HFFc6 (cell line): Measurements from ENCODE around the gene EXOC3L2. TPM values are rescaled to one million over a fixed set of nuclear protein-coding genes. Genes with fewer than 3 reads are reported as not detected.

Experiments
- DNase-seq: peaks from one replicate; pipeline ENCODE4 v3.0.0-alpha.2; 2018
- H3K27ac Mint-ChIP-seq: 2 replicates; pipeline ENCODE4 v1.8.0; 2020; ENCODE audit warnings: mild to moderate bottlenecking, mixed read lengths
- H3K27me3 Mint-ChIP-seq: 2 replicates; pipeline ENCODE4 v1.8.0; 2021; ENCODE audit warnings: mild to moderate bottlenecking, moderate library complexity, mixed read lengths; ENCODE audit not compliant: insufficient read depth
- H3K36me3 Mint-ChIP-seq: 2 replicates; pipeline ENCODE4 v1.8.0; 2021; ENCODE audit warnings: low read depth, mixed read lengths
- H3K4me1 Mint-ChIP-seq: 2 replicates; pipeline ENCODE4 v1.8.0; 2020; ENCODE audit warnings: low read depth, mixed read lengths
- H3K4me3 Mint-ChIP-seq: 2 replicates; pipeline ENCODE4 v1.8.0; 2020; ENCODE audit warnings: mild to moderate bottlenecking, moderate library complexity, mixed read lengths
- H3K9me3 Mint-ChIP-seq: 2 replicates; pipeline ENCODE4 v1.8.0; 2020; ENCODE audit warnings: mild to moderate bottlenecking, mixed read lengths
- total RNA-seq, 6 experiments: library from RNA; stranded (reverse); fragmentation: NEBNext Ultra II Directional; extraction: Animal tissue kit (Norgen Biotek cat#: 25700); gene quantifications; 2 replicates in 1 of 6; 3 replicates in 5 of 6; pipeline ENCODE4 v1.2.3, GENCODE V29; 2021
- TF ChIP-seq, protein P1 (sequence below): fragments of 200-600 bp; sonication (generic); IDR thresholded peaks from 2 replicates; pipeline ENCODE4 v1.5.0; 2021; ENCODE audit warnings: antibody characterized with exemption, mild to moderate bottlenecking

Gene EXOC3L2
- total RNA-seq, 6 experiments from 2014 or later = 0.10 TPM; not detected in 5

- no peak for DNase-seq
- H3K4me1 Mint-ChIP-seq = peaks cover 21% of the 10 kb centered on the region
- no peak overlapping the region for H3K27ac Mint-ChIP-seq
- TF ChIP-seq, protein P1, sequence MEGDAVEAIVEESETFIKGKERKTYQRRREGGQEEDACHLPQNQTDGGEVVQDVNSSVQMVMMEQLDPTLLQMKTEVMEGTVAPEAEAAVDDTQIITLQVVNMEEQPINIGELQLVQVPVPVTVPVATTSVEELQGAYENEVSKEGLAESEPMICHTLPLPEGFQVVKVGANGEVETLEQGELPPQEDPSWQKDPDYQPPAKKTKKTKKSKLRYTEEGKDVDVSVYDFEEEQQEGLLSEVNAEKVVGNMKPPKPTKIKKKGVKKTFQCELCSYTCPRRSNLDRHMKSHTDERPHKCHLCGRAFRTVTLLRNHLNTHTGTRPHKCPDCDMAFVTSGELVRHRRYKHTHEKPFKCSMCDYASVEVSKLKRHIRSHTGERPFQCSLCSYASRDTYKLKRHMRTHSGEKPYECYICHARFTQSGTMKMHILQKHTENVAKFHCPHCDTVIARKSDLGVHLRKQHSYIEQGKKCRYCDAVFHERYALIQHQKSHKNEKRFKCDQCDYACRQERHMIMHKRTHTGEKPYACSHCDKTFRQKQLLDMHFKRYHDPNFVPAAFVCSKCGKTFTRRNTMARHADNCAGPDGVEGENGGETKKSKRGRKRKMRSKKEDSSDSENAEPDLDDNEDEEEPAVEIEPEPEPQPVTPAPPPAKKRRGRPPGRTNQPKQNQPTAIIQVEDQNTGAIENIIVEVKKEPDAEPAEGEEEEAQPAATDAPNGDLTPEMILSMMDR = no peak
- H3K27me3 Mint-ChIP-seq = no peaks in the 10 kb centered on the region; the same call in none of the 2 replicates
- H3K9me3 Mint-ChIP-seq = peaks cover 6% of the 10 kb centered on the region; the same call in 1 of the 2 replicates
- no peak overlapping the region for H3K4me3 Mint-ChIP-seq
- peaks cover 14% of the 10 kb centered on the region for H3K36me3 Mint-ChIP-seq
Observed at GRCh38 chr19:45191375-45191774, 53.8 kb downstream of the EXOC3L2 start.

DNA sequence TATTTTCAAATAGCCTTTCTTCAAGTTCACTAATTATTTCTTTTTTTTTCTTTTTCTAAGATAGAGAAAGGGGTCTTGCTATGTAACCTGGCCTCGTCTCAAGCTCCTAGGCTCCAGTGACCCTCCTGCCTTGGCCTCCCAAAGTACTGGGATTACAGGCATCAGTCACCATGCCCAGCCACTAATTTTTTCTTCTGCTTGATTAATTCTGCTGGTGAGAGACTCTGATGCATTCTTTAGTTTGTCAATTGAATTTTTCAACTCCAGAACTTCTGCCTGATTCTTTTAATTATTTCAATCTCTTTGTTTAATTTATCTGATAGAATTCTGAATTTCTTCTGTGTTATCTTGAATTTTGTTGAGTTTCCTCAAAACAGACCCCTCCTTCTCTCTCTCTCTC, 55.2 kb downstream of the EXOC3L2 start:
- TF ChIP-seq, protein P1 = no peak

GRCh38 chr19:45187421-45188100, 57.6 kb downstream of the EXOC3L2 start:
- H3K27me3 Mint-ChIP-seq = no peaks in the 10 kb centered on the region; the same call in 1 of the 2 replicates
- no peak overlapping the region for H3K4me3 Mint-ChIP-seq
- peaks cover 7% of the 10 kb centered on the region; the same call in 1 of the 2 replicates for H3K4me1 Mint-ChIP-seq
- peaks cover 10% of the 10 kb centered on the region for H3K36me3 Mint-ChIP-seq
- TF ChIP-seq, protein P1 = peak; percentile 75
- H3K9me3 Mint-ChIP-seq = peaks cover 6% of the 10 kb centered on the region; the same call in 1 of the 2 replicates
- DNase-seq = no peak
- H3K27ac Mint-ChIP-seq = no peak overlapping the region

More for the DNA sequence above, 55.2 kb downstream of the EXOC3L2 start:
- no peak overlapping the region for H3K27ac Mint-ChIP-seq
- no peaks in the 10 kb centered on the region; the same call in none of the 2 replicates for H3K27me3 Mint-ChIP-seq
- H3K4me3 Mint-ChIP-seq = no peak overlapping the region
- H3K9me3 Mint-ChIP-seq = peaks cover 6% of the 10 kb centered on the region; the same call in 1 of the 2 replicates
- H3K4me1 Mint-ChIP-seq = peaks cover 12% of the 10 kb centered on the region; the same call in 1 of the 2 replicates
- H3K36me3 Mint-ChIP-seq = peaks cover 14% of the 10 kb centered on the region
- no peak for DNase-seq

- Mint-ChIP-seq H3K27me3 (no peaks in the 10 kb centered on the region; the same call in 1 of the 2 replicates), H3K4me3 (no peak overlapping the region), H3K36me3 (peaks cover 10% of the 10 kb centered on the region), H3K9me3 (peaks cover 6% of the 10 kb centered on the region; the same call in 1 of the 2 replicates), H3K27ac (no peak overlapping the region), H3K4me1 (peaks cover 7% of the 10 kb centered on the region)
- peak; percentile 57 for DNase-seq
- TF ChIP-seq, protein P1 = no peak
Observed at GRCh38 chr19:45186509-45187334, 58.5 kb downstream of the EXOC3L2 start.

DNA sequence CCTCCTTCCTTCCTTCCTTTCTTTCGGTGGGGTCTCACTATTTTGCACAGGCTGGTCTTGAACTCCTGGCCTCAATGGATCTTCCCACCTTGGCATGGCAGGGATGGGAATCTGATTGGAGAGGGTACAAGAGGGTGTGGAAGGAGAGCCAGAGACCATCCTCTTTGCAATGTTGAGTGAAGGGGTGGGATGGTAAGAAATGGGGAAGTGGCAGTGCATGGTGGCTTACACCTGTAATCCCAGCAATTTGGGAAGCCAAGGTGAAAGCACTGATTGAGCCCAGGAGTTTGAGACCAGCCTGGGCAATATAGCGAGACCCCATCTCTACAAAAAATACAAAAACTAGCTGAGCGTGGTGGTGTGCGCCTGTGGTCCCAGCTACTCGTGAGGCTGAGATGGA, 61.1 kb downstream of the EXOC3L2 start:
- no peak overlapping the region for H3K4me3 Mint-ChIP-seq
- H3K9me3 Mint-ChIP-seq = no peaks in the 10 kb centered on the region
- H3K4me1 Mint-ChIP-seq = peaks cover 25% of the 10 kb centered on the region
- no peaks in the 10 kb centered on the region for H3K36me3 Mint-ChIP-seq
- TF ChIP-seq, protein P1 = no peak
- no peak overlapping the region; the same call in 1 of the 2 replicates for H3K27ac Mint-ChIP-seq
- H3K27me3 Mint-ChIP-seq = no peaks in the 10 kb centered on the region; the same call in 1 of the 2 replicates
- no peak for DNase-seq
